ENCODE data around the gene GIMAP4.

GIMAP4 gene

GRCh38 chr7:150524018-150524417 is 43.2 kb upstream of the GIMAP4 start:
- ATAC-seq = no peak
- TF ChIP-seq RARB (CRISPR knock-in tag; IDR thresholded peaks at IDR 0.05) (no peak), PPARA (CRISPR knock-in tag; IDR thresholded peaks at IDR 0.05; ENCODE audit: borderline replicate concordance) (no peak), ZNF8 (CRISPR knock-in tag; IDR thresholded peaks at IDR 0.05) (no peak), TOX (CRISPR knock-in tag; IDR thresholded peaks at IDR 0.05; ENCODE audit: borderline replicate concordance) (no peak), TCF4 (CRISPR knock-in tag; IDR thresholded peaks at IDR 0.05; ENCODE audit: borderline replicate concordance) (no peak), TSHZ2 (CRISPR knock-in tag; IDR thresholded peaks at IDR 0.05) (no peak), CSRNP3 (CRISPR knock-in tag; IDR thresholded peaks at IDR 0.05) (no peak), ZFP3 (CRISPR knock-in tag; IDR thresholded peaks at IDR 0.05) (no peak), ESRRG (CRISPR knock-in tag; IDR thresholded peaks at IDR 0.05) (no peak), BACH2 (CRISPR knock-in tag; IDR thresholded peaks at IDR 0.05; ENCODE audit: borderline replicate concordance) (no peak), GLIS3 (CRISPR knock-in tag; IDR thresholded peaks at IDR 0.05) (no peak), PATZ1 (CRISPR knock-in tag; IDR thresholded peaks at IDR 0.05; ENCODE audit: borderline replicate concordance) (no peak), ZFP30 (CRISPR knock-in tag; IDR thresholded peaks at IDR 0.05) (no peak), CSDC2 (CRISPR knock-in tag; IDR thresholded peaks at IDR 0.05) (no peak), ZNF70 (CRISPR knock-in tag; IDR thresholded peaks at IDR 0.05) (no peak), CREB5 (CRISPR knock-in tag; IDR thresholded peaks at IDR 0.05; ENCODE audit: low read depth) (no peak), SNAI2 (CRISPR knock-in tag; IDR thresholded peaks at IDR 0.05) (no peak), ARNTL (CRISPR knock-in tag; IDR thresholded peaks at IDR 0.05; ENCODE audit: borderline replicate concordance, low read depth) (no peak), ZNF565 (CRISPR knock-in tag; conservative IDR thresholded peaks at IDR 0.05; ENCODE audit: low read depth) (no peak)

- ATAC-seq = no peak
- TF ChIP-seq TOX (CRISPR knock-in tag; IDR thresholded peaks at IDR 0.05; ENCODE audit: borderline replicate concordance) = no peak
- TF ChIP-seq ESRRG (CRISPR knock-in tag; IDR thresholded peaks at IDR 0.05) = no peak
- TF ChIP-seq ZNF8 (CRISPR knock-in tag; IDR thresholded peaks at IDR 0.05) = no peak
- TF ChIP-seq CSDC2 (CRISPR knock-in tag; IDR thresholded peaks at IDR 0.05) = no peak
- TF ChIP-seq ZFP30 (CRISPR knock-in tag; IDR thresholded peaks at IDR 0.05) = no peak
- TF ChIP-seq ZFP3 (CRISPR knock-in tag; IDR thresholded peaks at IDR 0.05) = no peak
- TF ChIP-seq POU6F1 (CRISPR knock-in tag; IDR thresholded peaks at IDR 0.05; ENCODE audit: borderline replicate concordance, low read depth) = no peak
- no peak for TF ChIP-seq ZC3H10 (CRISPR knock-in tag; IDR thresholded peaks at IDR 0.05)
- no peak for TF ChIP-seq BACH2 (CRISPR knock-in tag; IDR thresholded peaks at IDR 0.05; ENCODE audit: borderline replicate concordance)
- no peak for TF ChIP-seq CSRNP3 (CRISPR knock-in tag; IDR thresholded peaks at IDR 0.05)
- TF ChIP-seq OSR1 (CRISPR knock-in tag; IDR thresholded peaks at IDR 0.05) = no peak
- no peak for TF ChIP-seq ARNTL (CRISPR knock-in tag; IDR thresholded peaks at IDR 0.05; ENCODE audit: borderline replicate concordance, low read depth)
- TF ChIP-seq TCF4 (CRISPR knock-in tag; IDR thresholded peaks at IDR 0.05; ENCODE audit: borderline replicate concordance) = no peak
- TF ChIP-seq TSHZ2 (CRISPR knock-in tag; IDR thresholded peaks at IDR 0.05) = no peak
- no peak for TF ChIP-seq SNAI2 (CRISPR knock-in tag; IDR thresholded peaks at IDR 0.05)
- TF ChIP-seq CREB5 (CRISPR knock-in tag; IDR thresholded peaks at IDR 0.05; ENCODE audit: low read depth) = no peak
Measured at GRCh38 chr7:150531704-150532103, 35.5 kb upstream of the GIMAP4 start.
